Right renal pelvis (tissue), 4 donors: ENCODE data around the gene HNRNPUL1. TPM values are rescaled to one million over a fixed set of nuclear protein-coding genes. Genes with fewer than 3 reads are reported as not detected.
"Not testable (repeated sequence)": the region's sequence is repeated elsewhere in the genome, so short reads cannot be mapped to it uniquely, and the experiment has no call there.

Experiments
- DNase-seq, 4 donors: peaks; one replicate each; pipeline ENCODE4 v3.0.0-alpha.2; 2013; ENCODE audit warnings: low read depth in 4 of 4, low spot score in 3 of 4, missing footprints in 1 of 4
- polyA plus RNA-seq, 4 donors: library from polyadenylated mRNA; unstranded; fragments of 120-200 nt; gene quantifications; one replicate each; pipeline ENCODE4 v1.2.1, GENCODE V29; 2013; ENCODE audit not compliant: insufficient read length in 4 of 4

Gene HNRNPUL1
- polyA plus RNA-seq, 4 donors = 202 to 215 (median 206) TPM

DNA sequence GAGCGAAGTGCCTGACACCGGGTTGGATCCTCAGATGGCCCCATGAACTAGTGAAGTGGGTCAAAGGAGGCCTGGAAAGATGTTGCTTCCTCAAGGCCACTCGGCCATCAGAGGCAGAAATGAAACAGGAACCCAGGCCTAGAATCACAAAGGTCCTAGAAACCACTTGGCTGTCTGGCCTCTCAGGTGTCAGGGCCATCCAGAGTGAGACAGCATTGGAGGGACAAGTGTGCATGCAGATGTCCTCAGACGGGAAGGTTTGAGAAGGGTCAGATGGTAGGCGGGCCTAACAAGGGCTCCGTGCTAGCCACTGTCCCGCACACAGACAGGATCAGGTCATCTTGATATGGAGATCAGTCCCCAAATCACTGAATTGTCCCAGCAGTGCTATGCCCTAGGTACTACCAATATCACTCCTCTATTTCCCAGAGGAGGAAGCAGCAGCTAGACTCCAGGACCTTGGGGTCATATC, 60.1 kb downstream of the HNRNPUL1 start:
- no peak for DNase-seq

DNA sequence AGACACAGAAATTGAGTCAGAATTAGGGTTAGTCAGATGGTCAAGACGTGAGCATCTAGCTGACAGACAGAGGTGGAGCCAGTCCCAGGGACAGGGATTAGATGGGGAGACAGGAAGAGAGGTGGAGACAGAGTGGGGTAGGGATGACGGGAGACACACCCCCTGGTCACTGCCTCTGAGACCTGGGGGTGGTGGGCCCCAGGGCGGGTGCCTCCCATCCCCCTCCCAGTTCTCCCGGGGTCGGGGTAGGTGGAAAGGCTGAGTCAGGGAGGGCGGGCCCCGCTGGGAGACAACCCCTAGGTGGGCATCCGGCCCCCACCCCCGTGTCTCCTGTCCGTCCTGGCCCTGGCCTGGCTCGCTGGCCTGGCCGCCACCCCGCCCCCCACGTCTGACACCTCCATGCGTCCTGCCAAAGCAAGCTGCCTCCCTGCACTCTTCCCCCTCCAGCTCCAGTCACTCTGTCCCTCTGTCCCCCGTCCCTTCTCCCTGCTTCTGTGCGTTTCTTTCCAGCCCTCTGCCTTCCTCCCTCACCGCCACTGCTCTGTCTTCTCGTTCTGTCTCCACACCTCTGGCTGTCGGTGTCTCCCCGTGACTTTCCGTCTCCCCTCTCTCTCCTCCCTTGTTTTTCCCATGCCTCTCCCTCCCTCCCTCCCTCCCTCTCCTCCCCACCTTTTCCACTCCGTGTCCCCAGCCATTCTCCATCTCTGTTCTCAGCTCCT, 60.9 kb downstream of the HNRNPUL1 start:
- no peak for DNase-seq

DNA sequence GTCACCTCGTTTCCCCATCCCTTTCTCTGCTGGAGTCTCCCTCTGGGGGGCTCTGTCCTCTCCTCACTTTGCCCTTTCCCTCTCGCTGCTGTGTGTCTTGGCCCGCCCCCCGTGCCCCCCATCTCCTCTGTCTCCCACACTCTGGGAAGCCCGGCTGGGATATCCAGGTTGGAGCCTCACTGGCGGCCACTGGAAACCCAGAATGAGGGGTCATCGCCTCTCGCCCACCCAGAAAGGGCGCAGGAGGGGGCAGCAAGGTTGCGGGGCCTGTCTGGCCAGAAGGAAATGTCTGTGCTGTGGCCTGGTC, 61.4 kb downstream of the HNRNPUL1 start:
- no peak for DNase-seq

DNA sequence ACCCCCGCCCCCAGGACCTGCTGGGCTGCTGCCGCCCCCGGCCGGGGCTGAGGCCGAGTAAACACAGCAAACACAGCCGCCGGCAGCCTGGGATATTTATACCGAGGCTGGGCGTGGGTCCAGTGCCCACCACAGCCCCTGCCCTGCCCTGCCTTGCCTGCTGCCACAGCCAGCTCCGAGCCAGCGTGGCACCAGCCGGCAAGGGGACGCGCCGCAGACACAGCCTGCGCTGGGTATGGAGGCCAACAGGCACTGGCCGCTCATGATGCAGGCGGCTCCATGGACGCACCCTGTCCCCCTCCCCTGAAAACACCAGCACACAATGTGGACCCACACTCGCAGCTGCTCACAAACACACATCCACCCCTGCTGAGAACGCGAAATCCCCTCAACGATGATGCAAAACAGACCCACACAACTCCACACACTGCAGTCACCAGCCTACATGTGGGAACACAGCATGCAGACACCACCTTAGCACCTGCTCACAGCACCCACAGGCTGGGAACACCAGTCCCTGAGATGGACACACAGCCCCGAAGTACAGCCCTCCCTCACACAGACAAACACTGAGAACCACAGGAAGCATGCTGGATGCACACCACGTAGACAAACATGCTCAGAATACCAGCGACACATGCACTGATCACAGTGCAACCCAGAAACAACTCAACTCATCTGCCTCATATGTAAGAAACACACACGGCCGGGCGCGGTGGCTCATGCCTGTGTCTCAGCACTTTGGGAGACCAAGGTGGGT, 62.0 kb downstream of the HNRNPUL1 start:
- no peak for DNase-seq

DNA sequence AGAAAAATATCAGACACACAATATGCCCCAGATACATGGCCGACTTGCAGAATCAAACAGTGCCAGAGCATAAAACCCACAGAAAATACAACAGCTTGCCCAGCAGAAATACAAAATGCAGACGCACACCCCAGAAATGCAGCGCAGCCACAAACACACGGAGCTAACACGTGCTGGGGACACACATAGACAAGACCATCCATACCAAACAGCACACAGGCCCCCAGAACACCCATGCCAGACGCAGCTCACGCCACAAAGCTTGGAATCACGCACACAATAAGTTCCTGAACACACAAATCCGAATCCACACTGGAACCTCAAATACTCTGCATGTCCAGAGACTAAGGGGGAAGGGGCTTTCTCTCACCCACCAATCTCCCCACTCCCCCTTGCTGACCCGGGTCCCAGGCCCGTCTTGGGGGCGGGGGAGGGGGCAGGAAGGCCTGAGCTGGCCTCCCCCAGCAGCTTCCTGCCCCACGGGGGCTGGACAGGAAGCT, 63.0 kb downstream of the HNRNPUL1 start:
- no peak for DNase-seq

DNA sequence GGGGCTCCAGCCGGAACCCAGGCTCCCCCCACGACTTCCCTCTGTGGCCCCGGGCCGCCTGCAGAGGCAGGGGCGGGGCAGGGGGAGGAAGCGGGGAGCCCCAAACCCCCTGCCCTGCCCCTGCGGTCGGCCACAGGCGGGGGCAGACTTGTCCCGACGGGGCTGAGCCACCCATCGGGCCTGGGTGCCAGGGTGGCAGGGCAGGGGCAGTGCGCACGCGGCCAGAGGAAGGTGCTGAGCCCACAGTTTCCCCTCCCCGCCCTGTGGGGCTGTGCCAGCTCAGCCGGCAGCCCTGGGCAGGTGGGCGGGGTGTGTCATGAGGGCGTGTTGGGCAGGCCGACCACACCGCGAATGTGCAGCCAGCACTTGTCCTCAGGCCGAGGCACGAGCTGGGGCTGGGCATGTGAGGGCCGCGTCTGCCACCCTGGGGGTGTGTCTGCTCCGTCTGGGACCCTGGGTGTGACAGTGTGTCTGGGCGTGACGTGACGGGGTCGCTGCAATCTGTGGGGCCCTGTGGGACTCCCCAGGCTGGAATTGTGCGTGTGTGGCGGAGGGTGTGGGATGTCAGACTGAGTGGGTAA, 63.5 kb downstream of the HNRNPUL1 start:
- no peak for DNase-seq

DNA sequence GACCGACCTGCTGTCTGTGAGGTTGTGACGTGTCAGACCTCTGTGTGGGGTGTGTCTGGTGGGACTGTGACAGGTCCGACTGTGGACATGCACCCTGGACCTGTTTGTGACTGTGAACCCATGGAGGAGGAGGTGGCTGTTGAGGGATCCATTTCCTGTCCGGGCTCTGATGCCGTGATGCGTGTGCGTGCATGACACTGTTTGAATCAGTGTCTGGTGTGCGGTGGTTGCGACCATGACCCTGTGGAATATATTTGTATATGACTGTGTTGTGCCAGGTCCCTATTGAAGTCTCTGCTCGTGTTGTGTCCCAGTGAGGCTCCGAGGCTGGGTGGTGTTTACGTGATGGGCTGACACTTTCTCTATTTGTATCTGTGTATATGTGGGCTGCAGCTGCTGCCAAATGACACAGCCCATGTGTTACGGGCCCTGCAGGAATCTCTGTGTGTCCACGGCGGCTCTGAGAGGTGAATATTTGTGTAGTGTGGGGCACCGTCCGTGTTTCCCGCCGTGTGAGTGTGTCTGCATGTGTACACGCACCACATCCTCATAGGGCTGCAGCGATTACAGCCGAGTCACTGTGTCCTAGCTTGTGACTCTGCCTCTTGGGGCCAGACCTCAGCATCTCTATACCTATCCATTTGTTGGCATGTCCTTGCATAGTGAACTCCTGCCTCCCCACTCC, 64.1 kb downstream of the HNRNPUL1 start:
- DNase-seq = no peak

DNA sequence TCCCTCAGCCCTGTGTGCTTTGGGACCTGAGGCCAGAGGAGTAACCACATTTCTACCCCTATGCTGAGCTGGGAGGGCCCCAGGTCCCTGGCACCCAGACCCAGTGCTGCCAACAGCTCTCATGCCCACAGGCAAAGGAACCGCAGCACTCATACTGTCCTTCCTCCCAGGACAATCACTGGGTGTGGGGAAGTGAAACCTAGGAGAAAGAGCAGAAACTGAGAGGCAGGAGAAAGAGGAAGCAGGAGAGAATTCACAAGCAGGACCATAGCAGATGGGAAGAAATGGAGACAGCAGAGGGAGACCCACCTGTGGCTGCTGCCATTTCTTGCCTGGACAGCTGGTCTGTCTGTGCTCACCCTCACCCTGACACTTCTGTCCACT, 64.7 kb downstream of the HNRNPUL1 start:
- no peak for DNase-seq

DNA sequence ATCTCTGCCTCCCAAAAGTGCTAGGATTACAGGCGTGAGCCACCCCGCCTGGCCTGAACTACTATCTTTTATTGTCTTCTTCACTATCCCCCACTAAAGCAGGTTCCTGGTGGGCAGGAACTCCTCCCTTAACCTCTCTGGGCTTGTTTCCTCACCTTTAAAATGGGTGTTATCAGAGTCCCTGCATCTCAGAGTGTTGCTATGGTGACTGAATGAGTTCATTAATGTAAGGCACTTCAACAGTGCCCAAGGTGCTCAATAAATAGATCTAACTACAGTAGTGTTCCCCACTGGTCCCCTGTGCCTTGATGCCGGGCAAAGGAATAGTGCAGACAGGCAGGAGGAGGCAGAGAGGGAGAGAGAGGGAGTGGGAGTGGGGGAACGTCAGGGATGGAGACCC, 66.3 kb downstream of the HNRNPUL1 start:
- DNase-seq = no peak

DNA sequence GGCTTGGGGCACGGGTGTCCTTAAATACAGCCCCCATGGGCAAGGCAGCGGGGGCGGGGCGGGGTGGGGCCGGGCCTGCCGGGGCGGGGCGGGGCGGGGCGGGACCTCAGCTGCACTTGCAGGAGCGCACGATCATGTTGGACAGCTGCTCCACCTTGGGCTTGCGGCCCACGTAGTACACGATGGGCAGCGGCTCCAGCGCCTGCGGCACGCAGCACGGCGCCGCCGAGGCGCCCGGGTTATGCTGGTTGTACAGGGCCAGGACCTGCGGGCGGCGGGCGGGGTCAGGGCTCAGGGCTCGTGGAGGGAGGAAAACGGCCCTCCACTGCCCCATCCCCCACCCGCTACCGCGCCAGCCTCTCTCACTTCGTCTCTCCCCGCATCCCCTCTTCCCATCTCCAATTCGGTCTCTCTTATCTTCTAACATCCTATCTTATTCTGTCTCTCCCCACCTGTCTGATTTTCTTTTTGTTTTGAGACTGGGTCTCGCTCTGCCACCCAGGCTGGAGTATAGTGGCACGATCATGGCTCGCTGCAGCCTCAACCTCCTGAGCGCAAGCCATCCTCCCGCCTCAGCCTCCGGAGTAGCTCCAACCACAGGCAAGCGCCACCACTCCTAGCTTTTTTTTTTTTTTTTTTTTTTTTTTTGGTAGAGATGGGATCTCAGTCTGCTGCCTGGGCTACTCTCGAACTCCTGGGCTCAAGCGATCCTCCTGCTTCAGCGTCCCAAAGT, 66.9 kb downstream of the HNRNPUL1 start:
- no peak for DNase-seq

DNA sequence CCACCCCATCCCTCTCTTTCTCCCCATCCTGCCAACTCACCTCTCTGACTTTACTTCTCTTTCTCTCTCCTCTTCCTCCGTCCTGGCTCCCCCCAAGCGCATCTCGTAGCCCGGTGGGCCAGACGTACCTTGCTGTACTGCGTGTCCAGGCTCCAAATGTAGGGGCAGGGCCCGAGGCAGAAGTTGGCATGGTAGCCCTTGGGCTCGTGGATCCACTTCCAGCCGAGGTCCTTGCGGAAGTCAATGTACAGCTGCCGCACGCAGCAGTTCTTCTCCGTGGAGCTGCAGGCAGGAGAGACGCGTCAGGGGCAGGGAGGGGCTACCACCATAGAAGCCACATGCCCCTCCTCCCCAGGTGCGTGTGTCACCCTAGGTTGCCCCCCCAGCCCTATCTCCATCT, 67.8 kb downstream of the HNRNPUL1 start:
- no peak for DNase-seq

DNA sequence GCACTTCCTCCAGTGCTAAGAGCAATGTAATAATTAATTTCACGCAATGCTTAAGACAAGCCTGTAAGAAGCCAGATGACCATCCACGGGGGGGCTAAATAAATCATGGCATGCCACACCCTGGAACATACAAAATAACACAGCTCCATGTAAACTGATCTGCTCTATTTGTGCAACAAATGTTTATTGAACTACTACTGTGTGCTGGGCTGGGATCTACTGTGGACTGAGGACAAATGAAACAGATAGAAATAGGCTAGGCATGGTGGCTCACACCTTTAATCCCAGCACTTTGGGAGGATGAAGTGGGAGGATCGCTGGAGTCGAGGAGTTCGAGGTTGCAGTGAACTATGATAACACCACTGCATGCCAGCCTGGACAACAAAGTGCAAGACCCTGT, 68.3 kb downstream of the HNRNPUL1 start:
- no peak for DNase-seq

DNA sequence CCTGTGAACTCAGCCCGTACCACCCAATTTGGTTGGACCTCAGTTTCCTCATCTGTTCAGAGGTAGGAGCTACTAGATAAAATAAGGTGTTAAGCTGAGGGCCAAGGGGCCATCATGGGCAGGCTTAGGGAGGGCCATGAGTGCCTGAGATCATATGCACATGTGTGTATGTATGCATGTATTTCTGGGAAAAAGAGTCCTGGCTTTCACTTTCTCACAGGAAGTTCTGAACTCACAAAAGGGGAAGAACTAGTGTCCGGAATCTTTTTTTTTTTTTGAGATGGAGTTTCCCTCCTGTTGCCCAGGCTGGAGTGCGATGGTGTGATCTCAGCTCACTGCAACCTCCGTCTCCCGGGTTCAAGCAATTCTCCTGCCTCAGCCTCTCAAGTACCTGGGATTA, 70.6 kb downstream of the HNRNPUL1 start:
- DNase-seq = no peak

DNA sequence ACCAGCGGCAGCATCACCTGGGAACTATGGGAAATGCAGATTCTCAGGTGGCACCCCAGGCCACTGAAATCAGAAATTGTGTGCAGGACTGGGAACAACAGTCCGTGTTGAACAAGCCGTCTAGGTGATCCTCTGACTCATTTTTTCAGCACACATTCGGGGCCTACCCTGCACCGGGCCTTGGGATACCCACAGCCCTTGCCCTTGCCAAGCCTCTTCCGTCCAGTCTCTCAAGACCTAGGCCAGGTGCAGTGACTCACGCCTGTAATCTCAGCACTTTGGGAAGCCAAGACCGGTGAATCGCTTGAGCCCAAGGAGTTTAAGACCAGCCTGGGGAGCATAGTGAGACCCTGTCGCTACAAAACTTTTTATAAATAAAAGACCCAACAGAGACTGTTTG, 71.3 kb downstream of the HNRNPUL1 start:
- no peak for DNase-seq

DNA sequence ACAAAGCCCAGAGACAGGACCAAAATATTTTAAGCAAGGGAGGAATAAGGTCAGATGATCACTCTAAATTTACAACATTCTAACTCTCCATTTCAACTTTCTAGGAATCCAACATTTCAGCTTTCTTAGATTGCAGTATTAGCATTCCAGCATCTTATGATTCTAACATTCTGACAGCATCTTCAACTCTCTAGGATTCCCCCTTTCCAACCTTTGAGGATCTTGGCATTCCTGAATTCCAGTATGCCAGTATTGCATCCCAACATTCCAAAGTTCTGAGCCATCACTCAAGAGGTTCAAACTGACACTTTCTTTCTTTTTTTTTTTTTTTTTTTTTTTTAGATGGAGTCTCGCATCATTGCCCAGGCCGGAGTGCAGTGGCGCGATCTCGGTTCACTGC, 75.8 kb downstream of the HNRNPUL1 start:
- DNase-seq = no peak

DNA sequence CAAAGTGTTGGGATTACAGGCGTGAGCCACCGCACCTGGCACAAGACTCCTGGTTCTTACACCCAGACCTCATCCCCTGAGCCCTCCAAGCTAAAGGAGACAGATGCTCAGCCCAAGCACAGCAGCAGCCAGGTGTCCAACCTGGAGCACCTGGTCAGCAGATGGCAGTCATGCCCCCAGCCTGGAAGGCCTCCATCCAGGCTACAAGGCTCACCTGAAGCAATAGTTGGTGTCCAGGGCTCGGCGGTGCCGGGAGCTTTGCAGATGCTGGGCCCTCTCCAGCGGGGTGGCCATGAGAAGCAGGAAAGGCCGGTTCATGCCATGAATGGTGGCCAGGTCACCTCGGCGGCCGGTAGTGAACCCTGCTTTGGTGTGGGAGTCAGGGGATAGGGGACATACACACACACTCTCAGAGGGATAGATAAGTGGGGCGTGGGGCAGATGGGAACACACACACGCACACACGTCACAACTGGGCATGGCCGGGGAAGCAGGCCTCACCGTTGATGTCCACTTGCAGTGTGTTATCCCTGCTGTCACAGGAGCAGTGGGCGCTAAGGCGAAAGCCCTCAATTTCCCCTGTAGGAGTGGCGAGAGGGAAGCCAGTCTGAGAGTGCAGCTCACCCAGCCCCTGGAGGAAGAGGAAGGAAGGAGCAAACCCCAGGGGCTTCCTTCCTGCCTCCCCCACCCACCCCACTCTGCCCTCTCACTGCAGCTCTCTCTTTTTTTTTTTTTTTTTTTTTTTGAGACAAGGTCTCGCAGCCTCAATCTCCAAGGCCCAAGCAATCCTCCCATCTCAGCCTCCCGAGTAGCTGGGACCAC, 77.7 kb downstream of the HNRNPUL1 start:
- DNase-seq = no peak

DNA sequence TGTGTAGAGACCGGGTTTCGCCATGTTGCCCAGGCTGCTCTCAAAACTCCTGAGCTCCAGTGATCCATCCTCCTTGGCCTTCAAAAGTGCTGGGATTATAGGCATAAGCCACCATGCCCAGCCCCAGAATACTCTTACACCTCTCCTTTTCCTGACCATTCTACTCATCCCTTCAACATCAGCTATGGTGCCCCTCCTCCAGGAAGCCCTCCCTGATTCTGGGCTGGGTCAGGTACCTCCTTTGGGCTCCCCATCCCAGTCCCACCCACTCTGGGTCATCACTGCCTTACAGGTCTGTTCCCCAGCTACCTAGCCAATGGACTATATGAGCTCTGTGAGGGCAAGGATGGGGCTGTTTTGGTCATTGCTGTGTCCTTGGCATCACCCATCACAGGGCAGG, 80.0 kb downstream of the HNRNPUL1 start:
- DNase-seq = no peak

DNA sequence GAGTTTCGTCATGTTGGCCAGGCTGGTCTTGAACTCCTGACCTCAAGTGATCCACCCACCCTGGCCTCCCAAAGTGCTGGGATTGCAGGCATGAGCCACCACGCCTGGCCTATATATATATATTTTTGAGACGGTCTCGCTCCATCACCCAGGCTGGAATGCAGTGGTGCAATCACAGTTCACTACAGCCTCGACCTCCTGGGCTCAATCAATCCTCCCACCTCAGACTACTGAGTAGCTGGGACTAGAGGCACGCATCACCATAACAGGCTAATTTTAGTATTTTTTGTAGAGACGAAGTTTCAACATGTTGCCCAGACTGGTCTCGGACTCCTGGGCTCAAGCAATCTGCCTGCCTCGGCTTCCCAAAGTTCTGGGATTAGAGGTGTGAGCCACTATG, 82.7 kb downstream of the HNRNPUL1 start:
- not testable (repeated sequence) for DNase-seq

DNA sequence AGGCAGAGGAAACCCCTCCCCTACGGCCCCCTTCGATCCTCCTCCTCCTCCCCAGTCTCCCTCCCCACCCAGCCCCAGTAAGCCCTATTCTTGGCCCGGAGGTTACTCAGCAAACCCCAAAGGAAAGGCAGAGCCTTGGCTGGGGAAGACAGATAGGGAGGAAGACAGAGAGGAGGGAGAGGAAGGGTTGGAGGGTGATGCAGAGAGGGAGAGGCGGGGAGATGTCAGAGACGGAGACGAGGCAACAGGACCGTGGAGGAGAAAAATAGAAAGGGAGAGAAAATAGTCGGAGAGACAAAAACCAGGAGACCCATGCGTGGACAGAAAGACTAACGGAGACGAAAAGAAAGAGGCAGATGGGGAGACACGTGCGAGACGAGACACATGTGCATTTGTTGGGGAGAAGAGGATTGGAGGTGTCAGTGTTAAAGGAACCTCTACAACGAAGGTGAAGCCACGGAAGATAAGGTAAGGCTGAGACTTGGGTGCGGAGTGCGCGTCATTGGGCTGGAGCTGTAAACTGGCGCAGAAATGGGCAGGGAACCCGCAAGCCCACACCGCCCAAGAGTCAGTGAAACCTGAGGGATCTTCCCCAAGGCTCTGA, 86.7 kb downstream of the HNRNPUL1 start:
- no peak for DNase-seq
